Measurements from ENCODE around the gene TMED4.

TMED4 gene

DNA sequence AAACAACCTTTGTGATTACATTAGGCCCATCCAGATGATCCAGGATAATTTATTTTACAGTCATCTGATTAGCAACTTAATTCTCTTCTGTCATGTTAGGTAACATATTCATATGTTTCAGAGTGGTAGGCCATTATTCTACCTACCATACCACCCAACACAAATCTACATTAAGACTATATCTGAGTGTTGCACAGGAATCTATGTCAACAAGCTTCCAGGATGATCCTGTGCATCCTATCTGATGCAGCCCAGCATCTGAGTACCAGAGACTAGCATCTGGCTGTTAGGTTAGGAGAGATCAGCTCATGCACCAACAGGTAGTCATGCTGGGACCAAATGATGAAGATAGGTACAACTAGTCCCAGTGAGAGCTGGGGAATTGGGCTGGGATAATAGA is 7.0 kb downstream of the TMED4 start:
- Mint-ChIP-seq H3K27ac (peak overlapping the region in 2 of 3 experiments; percentile 85 to 94), H3K9me3 (no peaks in the 10 kb centered on the region), H3K36me3 (ENCODE audit: low read depth) (peaks cover 52% of the 10 kb centered on the region), H3K4me1 (peaks cover 39% of the 10 kb centered on the region), H3K27me3 (ENCODE audit: low read depth) (no peaks in the 10 kb centered on the region), H3K4me3 (peak overlapping the region; percentile 95 to 99 (median 98))
- TF ChIP-seq CTCF (IDR thresholded peaks at IDR 0.05; ENCODE audit: unreplicated experiment in 3 of 3): no peak

DNA sequence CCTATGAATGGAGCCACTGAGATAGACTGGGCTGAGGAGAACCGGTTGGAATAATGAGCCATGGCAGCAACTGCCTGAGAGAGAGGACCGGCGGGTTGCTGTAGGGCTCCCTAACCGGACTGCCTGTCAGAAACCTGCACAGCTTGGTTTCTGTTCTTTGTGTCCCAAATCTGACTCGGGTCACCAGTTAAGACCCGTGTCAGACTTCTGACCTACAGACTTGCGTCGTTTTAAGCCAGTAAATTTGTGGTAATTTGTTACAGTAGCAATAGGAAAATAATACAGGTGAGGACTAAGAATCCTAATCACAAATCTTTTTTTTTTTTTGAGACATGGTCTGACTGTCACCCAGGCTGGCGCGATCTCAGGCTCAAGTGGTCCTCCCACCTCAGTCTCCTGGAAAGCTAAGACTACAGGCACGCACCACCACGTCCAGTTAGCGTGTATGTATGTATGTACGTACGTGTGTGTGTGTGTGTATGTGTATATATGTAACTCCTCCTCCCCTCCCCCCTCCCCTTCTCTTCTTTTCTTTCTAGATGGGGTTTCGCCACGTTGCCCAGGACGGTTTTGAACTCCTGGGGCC is 7.7 kb downstream of the TMED4 start:
- peaks cover 52% of the 10 kb centered on the region for H3K36me3 Mint-ChIP-seq (ENCODE audit: low read depth)
- TF ChIP-seq CTCF (IDR thresholded peaks at IDR 0.05; ENCODE audit: unreplicated experiment in 3 of 3): no peak

GRCh38 chr7:44573464-44574286 is 8.4 kb downstream of the TMED4 start, which contains the start of gene DDX56:
Gene DDX56 (minus strand): TSS chr7:44573908. CDS start chr7:44573895, 13 bp downstream.
- no peak for TF ChIP-seq CTCF (IDR thresholded peaks at IDR 0.05; ENCODE audit: unreplicated experiment in 3 of 3)
- Mint-ChIP-seq H3K27ac (peak within 1 kb of the TSS; percentile 85 to 94 (median 93)), H3K4me3 (peak within 1 kb of the TSS; percentile 95 to 99 (median 98)), H3K36me3 (ENCODE audit: low read depth) (peaks cover 53% of the 10 kb centered on the region), H3K9me3 (no peaks in the 10 kb centered on the region), H3K4me1 (peaks cover 27% of the 10 kb centered on the region), H3K27me3 (ENCODE audit: low read depth) (no peaks in the 10 kb centered on the region)

More for the DNA sequence above, 7.7 kb downstream of the TMED4 start:
- Mint-ChIP-seq H3K27me3 (ENCODE audit: low read depth) (no peaks in the 10 kb centered on the region), H3K9me3 (no peaks in the 10 kb centered on the region), H3K4me3 (peak overlapping the region; percentile 95 to 99 (median 98)), H3K27ac (peak overlapping the region; percentile 85 to 94 (median 93)), H3K4me1 (peaks cover 33% of the 10 kb centered on the region)

DNA sequence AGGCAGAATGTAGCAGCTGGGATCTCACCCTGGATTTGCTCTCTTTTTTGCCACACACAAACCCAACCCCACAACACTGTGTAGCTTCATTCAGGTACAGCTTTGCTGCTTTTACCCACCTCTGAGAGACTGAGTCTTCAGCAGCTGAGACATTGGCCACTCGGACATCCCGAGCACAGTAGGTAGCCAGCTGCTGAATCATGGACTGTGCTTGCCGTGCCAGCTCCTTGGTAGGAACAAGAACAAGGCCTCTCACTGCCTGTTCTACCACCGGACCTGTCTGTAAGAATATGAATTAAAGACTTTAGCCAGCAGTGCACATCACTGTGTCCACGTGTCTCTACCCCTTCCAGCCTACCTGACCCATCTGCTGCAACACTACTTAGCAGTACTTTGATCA is 9.3 kb downstream of the TMED4 start:
- no peak for TF ChIP-seq CTCF (IDR thresholded peaks at IDR 0.05; ENCODE audit: unreplicated experiment in 3 of 3)
- H3K4me3 Mint-ChIP-seq: peak overlapping the region; percentile 95 to 99 (median 98)
- peak overlapping the region; percentile 85 to 94 (median 93) for H3K27ac Mint-ChIP-seq
- no peaks in the 10 kb centered on the region for H3K9me3 Mint-ChIP-seq
- peaks cover 60% of the 10 kb centered on the region for H3K36me3 Mint-ChIP-seq (ENCODE audit: low read depth)
- no peaks in the 10 kb centered on the region for H3K27me3 Mint-ChIP-seq (ENCODE audit: low read depth)
- peaks cover 27% of the 10 kb centered on the region for H3K4me1 Mint-ChIP-seq

DNA sequence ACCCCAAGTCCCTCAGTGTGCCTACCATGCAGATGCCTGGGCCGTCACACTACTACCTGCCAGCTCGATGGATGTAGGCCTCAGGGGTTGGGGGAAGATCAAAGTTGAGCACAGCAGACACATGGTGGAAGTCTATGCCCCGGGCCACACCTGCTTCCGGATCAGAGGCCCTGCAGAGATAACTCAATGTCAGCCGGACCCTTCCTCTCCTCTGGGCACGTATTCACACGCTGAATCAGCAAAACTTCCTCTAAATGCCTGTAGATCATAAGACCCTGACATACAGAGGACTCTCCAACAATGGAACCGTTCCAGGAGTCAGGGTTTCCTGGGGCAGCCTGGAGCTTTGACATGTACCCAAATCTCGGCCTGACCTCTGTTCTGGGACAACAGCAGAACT is 12.1 kb downstream of the TMED4 start:
- Mint-ChIP-seq H3K4me3 (no peak overlapping the region), H3K27me3 (ENCODE audit: low read depth) (no peaks in the 10 kb centered on the region), H3K9me3 (no peaks in the 10 kb centered on the region), H3K36me3 (ENCODE audit: low read depth) (peaks cover 64% of the 10 kb centered on the region), H3K27ac (no peak overlapping the region), H3K4me1 (peaks cover 23% of the 10 kb centered on the region)
- no peak for TF ChIP-seq CTCF (IDR thresholded peaks at IDR 0.05; ENCODE audit: unreplicated experiment in 3 of 3)

Data from nephron (organoid).